LNCaP clone FGC (cell line): Measurements from ENCODE around the gene ARHGAP23.

Source experiments
- DNase-seq: peaks from one replicate; pipeline ENCODE4 v3.0.0-alpha.2; 2011; ENCODE audit warnings: low read depth
- H3K4me3 ChIP-seq: 2 replicates; pipeline ENCODE4 v1.5.1; 2011; ENCODE audit warnings: mild to moderate bottlenecking, low read depth, low read length, control low read depth
- TF ChIP-seq, protein P1 (sequence below): IDR thresholded peaks from 2 replicates; pipeline ENCODE4 v1.5.1; 2012; ENCODE audit warnings: mild to moderate bottlenecking; ENCODE audit not compliant: control insufficient read depth, insufficient read depth; ENCODE audit errors: extremely low read depth

ARHGAP23 gene

DNA sequence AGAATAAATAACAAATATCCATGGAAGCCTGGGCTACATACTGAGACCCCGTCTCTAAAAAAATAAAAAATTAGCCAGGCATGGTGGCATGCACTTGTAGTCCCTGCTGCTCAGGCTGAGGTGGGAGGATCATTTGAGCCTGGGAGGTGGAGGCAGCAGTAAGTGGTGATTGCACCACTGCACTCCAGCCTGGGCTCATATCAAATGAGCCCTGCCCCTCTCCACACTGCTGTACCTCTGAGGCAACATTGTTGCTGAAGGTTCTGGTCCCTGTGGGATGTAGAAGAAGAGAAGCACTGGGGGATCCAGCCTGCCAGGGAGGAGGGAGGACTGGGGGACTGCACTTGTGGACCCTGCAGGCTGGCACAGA is 11.4 kb upstream of the ARHGAP23 start:
- TF ChIP-seq, protein P1, sequence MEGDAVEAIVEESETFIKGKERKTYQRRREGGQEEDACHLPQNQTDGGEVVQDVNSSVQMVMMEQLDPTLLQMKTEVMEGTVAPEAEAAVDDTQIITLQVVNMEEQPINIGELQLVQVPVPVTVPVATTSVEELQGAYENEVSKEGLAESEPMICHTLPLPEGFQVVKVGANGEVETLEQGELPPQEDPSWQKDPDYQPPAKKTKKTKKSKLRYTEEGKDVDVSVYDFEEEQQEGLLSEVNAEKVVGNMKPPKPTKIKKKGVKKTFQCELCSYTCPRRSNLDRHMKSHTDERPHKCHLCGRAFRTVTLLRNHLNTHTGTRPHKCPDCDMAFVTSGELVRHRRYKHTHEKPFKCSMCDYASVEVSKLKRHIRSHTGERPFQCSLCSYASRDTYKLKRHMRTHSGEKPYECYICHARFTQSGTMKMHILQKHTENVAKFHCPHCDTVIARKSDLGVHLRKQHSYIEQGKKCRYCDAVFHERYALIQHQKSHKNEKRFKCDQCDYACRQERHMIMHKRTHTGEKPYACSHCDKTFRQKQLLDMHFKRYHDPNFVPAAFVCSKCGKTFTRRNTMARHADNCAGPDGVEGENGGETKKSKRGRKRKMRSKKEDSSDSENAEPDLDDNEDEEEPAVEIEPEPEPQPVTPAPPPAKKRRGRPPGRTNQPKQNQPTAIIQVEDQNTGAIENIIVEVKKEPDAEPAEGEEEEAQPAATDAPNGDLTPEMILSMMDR = no peak
- H3K4me3 ChIP-seq = no peak overlapping the region
- DNase-seq = no peak

DNA sequence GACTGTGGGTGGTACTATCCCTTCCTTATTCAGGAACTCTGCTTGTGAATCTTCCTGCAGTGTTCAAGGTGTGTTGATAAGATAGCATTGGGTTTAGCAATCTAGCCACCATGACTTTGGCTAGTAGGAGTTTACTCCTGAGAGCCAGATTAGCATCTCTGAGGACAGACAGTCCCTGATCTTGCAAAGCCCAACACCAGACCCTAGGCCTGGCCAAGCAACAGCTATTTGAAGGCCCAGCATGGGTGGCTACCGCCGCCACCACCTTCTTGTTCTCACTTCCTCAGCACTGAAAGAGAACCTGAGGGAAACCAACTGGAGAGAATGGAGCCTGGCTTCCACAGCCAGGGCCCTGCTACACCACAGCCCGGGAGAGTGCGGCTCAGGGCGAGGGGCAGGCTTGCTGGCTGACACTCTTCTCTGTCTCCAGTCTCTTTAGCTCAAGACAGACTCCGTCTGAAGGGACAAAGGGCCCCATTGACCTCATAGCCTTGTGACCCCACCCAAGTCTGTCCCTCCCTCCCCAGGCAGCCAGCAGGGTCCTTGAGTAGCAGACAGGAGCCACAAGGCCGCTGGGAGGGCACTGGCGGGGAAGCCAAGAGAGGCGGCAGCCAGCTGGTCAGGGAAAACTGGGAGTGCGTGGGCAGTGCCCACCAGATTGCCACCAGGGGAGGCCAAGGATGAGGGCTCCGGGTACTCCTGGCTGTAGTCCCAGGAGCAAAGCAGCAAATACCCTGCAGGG is 10.9 kb upstream of the ARHGAP23 start:
- TF ChIP-seq, protein P1 = no peak

GRCh38 chr17:38418062-38418692 is 10.1 kb upstream of the ARHGAP23 start:
- H3K4me3 ChIP-seq = no peak overlapping the region
- DNase-seq = no peak
- TF ChIP-seq, protein P1 = no peak

More for the DNA sequence above, 10.9 kb upstream of the ARHGAP23 start:
- no peak for DNase-seq
- H3K4me3 ChIP-seq = no peak overlapping the region

- H3K4me3 ChIP-seq = no peak overlapping the region
- DNase-seq = no peak
- TF ChIP-seq, protein P1 = no peak
Observed at GRCh38 chr17:38418693-38419507, 9.4 kb upstream of the ARHGAP23 start.

DNA sequence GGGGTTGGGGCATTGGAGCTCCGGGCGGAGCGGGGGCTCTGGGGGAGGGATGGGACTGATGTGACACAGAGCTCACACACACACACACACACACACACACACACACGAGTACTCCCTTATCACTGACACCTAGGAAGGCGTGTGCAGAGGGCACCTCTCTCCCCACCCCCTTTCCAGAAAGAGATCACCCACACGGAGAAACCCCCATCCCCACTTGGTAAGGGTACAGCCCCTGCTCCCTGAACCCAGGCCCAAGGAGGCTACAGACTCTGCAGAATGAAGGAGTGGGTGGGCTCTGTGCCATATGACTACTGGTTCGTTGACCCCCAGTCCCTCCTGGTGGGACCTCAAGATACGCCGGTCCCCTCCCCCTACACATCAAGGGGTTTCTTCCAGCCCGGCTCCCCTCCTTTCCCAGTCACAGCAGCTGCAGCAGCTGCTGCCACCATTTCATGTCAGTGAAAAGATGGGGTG is 8.7 kb upstream of the ARHGAP23 start:
- DNase-seq = no peak
- H3K4me3 ChIP-seq = no peak overlapping the region
- TF ChIP-seq, protein P1 = no peak

- H3K4me3 ChIP-seq = no peak overlapping the region
- DNase-seq = no peak
- TF ChIP-seq, protein P1 = no peak
Observed at GRCh38 chr17:38420518-38420917, 7.7 kb upstream of the ARHGAP23 start.
